Epithelial cell of prostate (primary cell): ENCODE measurements around the gene CRTAP.
"Not testable (repeated sequence)": the region's sequence is repeated elsewhere in the genome, so short reads cannot be mapped to it uniquely, and the experiment has no call there.

Source experiments
- DNase-seq: peaks from one replicate; pipeline ENCODE4 v3.0.0-alpha.2; 2011; ENCODE audit warnings: low read depth, low spot score
- H3K27ac ChIP-seq: fragments of 450-650 bp; 2 replicates; pipeline ENCODE4 v1.5.1; 2017; ENCODE audit warnings: mild to moderate bottlenecking

Gene CRTAP

DNA sequence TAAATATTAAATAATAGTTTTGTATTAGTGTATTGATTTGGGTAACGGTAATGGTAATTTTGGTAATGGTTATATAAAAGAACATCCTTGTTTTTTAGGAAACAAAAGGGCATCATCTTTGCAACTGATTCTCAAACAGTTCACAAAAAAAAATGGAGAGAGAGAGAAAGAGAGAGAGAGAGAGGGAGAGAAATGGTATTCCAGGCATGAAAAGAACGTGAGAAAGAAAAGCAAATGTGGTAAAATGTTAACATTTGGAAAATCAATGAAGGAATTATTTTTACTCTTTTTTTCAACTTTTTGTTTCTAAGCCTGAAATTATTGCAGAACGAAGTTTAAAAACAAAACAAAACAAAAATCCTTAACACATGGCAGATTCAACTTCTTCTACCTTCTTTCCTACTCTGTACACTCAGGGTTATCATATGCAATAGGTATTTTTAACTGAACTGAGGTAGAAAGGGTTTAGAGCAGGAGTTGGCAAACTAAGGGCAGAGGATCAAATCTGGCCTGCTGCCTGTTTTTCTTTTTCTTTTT lies 14.6 kb upstream of the CRTAP start:
- no peak overlapping the region for H3K27ac ChIP-seq
- no peak for DNase-seq

DNA sequence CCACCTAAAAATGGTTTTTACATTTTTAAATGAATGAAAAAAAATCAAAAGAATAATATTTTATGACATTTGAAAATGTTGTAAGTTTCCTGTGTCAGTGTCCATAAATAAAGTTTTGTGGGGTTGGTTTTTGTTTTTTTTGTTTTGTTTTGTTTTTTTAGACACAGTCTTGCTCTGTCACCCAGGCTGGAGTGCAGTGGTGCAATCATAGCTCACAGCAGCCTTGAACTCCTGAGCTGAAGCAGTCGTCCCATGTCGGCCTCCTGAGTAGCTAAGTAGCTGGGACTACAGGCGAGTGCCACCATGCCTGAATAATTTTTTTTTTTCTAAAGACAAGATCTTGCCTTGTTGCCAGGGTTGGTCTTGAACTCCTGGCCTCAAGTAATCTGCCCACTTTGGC lies 14.1 kb upstream of the CRTAP start:
- no peak for DNase-seq
- H3K27ac ChIP-seq = no peak overlapping the region

DNA sequence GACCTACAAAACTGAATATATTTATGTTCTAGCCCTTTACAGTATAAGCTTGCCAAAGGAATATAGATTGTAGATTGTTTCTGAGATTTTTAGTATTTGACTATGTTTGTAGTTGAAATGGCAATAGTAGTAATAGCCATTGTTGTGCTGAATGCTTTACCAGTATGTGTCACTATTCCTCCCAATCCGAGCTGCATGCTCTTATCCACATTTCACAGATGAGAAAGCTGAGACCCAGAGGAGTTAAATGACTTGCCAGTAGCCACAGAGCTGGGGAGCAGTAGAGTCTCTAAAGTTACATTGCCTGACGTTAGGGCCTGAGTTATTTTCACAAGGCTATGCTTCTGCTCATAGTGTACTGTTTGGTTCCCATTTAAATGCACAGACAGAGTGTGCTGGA lies 13.6 kb upstream of the CRTAP start:
- DNase-seq = no peak
- H3K27ac ChIP-seq = no peak overlapping the region

DNA sequence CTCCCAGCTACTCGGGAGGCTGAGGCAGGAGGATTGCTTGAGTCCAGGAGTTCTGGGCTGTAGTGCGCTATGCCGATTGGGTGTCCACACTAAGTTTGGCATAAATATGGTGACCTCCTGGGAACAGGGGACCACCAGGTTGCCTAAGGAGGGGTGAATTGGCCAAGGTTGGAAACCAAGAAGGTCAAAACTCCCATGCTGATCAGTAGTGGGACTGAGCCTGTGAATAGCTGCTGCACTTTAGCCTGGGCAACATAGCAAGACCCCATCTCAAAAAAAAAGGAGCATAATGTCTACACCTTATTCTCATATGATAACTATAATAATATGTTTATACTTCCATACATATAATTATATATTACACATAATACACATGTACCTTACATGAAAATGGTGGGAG lies 10.8 kb upstream of the CRTAP start:
- H3K27ac ChIP-seq = no peak overlapping the region
- DNase-seq = no peak

DNA sequence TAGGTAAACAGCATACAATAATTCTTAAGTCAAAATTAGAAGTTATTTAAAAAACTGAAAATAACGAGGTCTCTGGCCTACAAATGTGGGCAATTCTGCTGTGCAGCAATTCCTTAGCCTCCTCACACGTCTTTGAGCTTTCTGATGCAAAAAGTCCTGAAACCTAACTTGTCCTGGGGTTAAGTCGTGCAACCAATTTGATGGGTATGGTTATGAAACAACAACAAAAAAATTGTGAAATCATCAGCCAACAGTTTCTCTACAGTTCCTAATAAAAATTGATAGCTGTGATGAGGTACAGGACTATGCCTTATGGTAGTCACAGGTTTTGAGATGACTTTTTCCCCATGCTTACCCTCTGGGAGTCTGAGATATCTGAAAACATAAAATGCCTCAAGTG lies 10.3 kb upstream of the CRTAP start:
- H3K27ac ChIP-seq = no peak overlapping the region
- DNase-seq = no peak

DNA sequence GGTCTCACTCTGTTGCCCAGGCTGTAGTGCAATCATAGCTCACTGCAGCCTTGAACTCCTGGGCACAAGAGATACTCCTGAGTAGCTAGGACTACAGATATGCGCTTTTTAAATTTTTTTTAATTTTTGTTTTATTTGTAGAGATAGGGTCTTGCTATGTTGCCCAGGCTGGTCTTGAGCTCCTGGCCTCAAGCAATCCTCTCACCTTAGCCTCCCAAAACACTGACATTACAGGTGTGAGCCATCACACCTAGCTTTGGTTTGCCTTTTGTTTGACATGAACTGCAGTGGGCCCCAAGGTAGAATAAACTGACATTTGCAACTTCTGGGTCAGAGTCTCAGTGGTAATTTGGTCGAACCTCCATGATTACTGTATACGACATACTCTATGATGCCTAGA lies 9.0 kb upstream of the CRTAP start:
- H3K27ac ChIP-seq = no peak overlapping the region
- DNase-seq = no peak

DNA sequence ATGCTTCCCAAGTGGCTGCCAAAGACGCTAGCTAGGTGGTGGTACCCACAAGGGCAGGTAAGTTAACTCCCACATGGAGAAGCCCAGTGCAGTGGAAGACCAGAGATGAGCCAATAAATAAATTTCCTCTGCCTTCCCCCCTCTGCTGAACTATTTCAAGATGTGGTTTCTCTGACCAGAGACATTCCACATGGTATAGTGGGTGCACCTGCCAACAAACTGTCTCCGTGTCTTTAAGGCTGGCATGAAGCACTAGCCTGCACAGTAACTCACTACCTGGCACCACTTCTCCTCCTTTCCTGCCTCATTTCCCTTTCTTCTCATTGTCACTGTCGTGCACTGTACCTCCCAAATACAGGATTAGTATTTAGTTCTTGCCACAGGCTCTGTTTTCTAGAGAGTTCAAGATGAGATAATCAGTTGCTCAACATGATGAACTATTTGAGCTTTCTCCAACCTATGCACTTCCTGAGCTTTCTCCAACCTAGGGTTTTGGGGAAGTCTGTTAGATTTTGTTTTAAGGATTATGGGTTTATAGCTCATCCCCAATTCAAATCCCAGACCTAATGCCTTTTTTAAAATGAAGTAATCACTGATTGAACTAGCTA lies 8.4 kb upstream of the CRTAP start:
- no peak for DNase-seq
- H3K27ac ChIP-seq = no peak overlapping the region

DNA sequence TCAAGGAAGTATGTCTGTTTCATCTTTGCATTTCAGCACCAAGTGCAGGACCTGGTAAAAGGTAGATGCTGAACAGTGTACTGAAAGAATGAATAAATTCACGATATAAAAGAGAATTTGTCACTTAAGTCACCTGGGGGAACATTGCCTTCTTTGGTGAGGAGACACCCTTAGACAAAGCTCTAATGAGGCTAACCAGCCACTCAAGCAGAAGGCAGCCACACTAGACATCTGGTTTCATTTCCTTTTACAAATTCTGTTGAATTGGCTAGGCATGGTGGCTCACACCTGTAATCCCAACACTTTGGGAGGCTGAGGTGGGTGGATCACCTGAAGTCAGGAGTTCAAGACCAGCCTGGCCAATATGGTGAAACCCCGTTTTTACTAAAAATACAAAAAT lies 7.0 kb upstream of the CRTAP start:
- not testable (repeated sequence) for DNase-seq, H3K27ac ChIP-seq

DNA sequence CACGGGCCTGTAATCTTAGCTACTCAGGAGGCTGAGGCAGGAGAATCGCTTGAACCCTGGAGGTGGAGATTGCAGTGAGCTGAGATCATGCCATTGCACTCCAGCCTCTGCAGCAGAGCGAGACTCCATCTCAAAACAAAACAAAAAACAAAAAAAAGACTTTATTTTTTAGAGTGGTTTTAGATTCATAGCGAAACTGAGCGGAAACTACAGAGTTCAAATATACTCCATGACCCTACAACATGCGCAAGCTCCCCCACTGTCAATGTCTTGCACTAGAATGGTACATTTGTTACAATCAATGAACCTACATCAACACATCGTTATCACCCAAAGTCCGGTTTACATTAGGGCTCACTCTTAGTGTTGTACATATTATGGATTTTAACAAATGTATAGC lies 2.2 kb upstream of the CRTAP start:
- H3K27ac ChIP-seq = no peak overlapping the region
- no peak for DNase-seq

DNA sequence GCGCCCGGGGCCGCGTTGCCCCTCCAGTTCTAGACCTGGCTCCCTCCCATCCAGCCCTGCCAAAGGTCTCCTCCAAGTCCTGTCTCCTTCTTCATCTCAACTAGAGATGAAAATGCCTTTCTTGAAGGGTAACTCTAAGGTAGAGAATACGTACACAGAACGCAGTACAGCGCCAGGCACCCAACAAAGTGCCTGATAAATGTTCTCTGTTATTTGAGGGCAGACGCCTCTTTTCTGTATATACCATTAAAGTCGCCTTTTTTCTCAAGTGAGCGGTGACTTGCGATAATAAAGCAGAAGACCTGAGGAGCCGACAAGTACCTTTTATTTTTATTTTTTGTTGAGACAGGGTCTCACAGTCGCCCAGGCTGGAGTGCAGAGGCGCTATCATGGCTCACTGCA lies 809 bp downstream of the CRTAP start:
- DNase-seq = no peak
- H3K27ac ChIP-seq = peak overlapping the region; percentile 86

DNA sequence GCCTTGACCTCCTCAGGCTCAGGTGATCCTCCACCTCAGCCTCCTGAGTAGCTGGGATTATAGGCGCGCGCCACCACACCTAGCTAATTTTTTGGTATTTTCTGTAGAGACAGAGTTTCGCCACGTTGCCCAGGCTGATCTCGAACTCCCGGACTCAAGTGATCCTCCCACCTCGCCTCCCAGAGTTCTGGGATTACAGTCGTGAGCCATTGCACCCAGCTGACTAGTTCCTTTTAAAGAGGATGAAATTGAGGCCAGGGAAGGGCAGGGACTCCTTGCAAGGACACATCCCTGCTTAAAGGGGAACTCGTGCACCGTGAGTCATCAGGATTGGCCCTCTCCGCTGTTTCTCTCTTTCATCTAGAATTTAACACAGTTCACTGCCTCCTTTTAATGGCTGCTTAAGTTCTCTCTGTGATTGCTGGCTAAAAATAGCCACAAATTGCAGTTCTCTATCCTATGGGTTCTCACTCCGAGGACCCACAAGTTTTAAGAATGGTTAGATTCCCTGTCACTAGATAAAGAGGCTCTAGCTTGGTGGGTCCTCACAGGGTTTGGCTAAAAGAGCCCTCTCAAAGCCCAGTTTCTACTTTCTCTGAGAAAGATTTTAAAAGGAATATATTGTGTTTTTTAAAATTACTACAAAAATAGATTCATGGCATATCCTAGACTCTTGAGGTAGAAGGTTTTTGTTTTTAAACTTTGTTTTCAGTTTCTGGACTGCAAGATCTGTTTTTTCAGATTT lies 1.4 kb downstream of the CRTAP start:
- H3K27ac ChIP-seq = peak overlapping the region; percentile 86
- DNase-seq = peak; percentile 64

DNA sequence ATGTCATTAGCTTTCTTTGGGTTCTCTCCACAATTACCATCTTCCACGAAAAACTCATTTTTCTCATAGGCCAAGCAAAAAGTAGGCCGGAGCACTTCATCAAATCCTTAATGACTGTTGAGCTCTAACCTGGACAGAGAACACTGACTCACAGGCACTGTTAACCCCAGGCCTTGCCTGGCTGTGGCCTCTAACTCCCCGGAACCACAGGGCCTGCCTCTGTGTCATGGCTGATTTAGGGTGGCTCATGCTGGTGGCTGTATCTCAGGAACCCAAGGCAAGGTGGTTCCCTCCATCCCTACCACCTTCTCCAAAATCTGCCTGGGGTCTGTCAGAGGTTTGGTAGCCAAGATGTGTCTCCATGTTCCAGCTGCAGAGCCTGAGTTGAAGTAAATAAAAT lies 3.6 kb downstream of the CRTAP start:
- no peak for DNase-seq
- no peak overlapping the region for H3K27ac ChIP-seq

DNA sequence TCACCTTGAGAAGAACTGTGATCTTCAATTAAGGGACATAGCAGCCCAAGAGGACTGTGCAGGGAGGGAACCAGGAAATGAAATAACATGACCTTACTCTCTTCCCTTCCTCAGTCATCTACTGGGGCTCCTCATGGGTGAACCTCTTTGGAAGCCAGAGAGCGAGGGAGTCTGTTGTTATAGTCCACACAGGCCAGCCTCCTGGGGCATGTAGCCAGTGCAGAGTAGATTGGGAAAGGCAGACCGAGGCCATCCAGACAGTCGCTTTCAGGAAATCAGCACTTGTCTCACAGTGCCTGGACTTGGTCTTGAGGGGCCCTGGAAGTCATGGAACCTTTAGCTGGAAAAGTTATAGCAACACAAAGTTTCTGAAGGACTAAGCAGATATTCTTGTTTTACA lies 6.1 kb downstream of the CRTAP start:
- H3K27ac ChIP-seq = no peak overlapping the region
- DNase-seq = no peak

DNA sequence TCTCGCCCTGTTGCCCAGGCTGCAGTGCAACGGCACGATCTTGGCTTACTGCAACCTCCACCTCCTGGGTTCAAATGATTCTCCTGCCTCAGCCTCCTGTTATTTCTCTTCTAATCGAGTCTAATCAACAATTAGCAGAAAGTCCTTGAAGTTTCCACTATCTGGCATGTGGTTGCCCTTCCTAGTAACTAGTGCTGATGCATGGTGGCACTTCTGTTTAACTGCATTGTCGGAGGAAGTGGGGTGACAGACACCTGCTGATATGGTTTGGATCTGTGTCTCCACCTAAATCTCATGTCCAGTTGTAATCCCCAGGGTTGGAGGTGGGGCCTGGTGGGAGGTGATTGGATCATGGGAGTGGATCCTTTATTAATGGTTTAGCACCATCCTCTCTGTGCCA lies 9.2 kb downstream of the CRTAP start:
- H3K27ac ChIP-seq = no peak overlapping the region
- DNase-seq = no peak

DNA sequence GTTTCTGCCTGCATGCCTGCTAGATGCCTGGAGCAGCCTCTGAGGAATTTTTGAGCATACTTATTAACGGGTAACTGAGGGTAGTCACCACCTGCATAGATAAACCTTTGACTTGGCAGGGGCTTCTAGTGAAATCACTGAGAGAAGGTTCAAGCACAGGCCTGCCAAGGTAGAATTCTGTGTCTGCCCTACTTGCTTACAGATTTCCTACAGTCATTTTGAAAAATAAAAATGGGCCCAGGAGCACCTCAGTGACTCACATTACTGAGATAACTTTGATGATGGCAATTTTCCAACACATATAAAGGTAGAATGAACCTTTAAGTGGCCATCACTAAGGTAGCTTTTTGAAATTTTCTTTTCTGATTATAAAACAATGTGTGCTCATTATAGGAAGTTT lies 10.8 kb downstream of the CRTAP start:
- H3K27ac ChIP-seq = no peak overlapping the region
- no peak for DNase-seq

DNA sequence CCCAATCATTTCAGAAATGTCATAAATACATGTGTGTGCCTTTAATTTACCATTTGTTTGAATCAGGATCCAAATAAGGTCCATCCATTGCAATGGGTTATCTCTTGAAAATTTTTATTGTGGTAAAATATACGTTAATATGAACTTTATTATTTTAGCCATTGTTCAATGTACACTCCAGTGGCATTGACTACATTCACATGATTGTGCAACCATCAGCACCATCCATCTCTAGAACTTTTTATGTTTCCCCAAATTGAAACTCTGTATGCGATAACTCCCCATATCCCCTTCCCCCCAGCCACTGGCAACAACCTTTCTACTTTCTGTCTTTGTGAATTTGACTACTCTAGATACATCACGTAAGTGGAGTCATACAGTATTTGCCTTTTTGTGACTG lies 12.0 kb downstream of the CRTAP start:
- no peak overlapping the region for H3K27ac ChIP-seq
- no peak for DNase-seq

DNA sequence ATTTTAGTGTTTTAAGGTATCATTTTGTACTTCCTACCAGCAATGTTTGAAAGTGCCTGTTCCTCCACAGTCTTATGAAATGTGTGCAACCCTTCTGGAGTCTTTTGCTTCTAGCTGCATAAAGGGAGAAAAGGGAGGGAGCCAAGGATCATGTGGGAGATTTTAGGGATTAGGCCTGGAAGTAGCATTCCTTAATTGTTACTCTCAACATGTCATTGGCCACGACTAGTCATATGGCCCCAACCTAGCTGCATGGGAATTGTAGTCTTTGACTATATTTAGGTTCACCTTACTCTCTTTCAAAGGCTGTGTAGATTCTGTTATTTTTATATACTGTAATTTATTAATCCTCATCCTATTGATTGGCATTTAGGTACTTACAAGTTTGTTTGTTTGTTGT lies 14.9 kb downstream of the CRTAP start:
- DNase-seq = no peak
- H3K27ac ChIP-seq = no peak overlapping the region

DNA sequence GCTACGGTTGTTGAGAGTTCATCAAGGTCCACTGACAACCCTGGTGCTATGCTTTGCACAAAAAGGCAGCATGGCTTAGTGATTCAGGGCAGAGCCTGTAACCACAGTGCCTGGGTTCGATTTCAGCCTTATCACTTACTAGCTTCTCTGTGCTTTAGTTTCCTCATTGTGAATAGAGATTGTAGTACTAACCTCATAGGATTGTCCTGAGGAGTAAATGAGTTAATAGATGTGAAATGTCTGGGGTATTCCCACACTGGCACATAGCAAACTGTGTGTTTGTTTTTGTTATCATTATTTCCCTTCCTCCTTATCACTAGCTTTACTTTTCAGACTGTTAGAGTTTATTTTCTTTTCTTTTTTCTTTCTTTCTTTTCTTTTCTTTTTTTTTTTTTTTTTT lies 16.3 kb downstream of the CRTAP start:
- DNase-seq = no peak

DNA sequence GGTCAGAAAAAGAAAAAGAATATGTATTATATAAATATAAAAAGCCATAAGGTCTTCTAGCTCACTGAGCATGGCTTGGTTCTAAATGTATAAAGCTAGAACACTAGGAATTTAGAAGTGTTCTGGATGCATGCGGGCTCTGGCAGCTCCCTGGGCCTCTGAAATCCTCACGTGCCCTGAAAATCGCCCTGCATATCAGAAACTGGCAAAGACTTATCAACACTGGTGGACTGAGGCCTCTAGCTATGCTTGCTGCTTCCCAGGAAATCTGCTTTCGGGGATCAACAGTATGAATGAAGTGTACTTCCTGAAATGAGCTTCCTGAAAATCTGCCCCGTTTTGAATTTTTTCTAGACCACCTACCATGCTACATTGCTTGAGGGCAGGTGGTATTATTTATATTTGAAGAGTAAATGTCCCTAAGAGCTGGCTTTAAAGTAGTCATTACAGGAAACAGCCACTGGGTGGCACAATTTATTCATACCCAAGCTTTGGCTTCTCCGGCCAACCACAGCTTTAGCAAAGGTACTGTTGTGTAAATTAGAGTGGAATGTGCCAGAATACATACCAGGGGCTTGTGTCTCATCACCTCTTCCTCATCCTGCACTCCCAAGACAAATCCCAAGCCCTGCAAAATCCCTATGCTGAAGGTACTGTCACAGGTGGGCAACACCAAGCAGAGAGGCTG lies 17.7 kb downstream of the CRTAP start:
- DNase-seq = no peak
- no peak overlapping the region for H3K27ac ChIP-seq

More for the DNA sequence above, 16.3 kb downstream of the CRTAP start:
- no peak overlapping the region for H3K27ac ChIP-seq

DNA sequence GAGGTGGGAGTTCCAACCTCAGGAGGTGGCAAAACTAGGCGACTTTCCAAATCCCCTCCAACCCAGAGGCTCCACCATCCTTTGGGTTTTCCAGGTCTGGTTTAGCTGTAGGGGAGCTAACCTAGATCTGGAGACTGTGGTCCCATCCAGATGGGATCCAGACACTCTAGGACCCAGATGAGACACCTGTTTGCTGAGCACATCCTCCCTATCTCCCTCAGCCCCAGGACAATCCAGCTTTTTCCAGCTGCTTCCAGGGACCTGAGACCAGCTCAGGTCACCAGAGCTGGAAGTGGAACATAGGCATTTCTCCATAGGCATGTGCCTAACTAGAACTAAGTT lies 18.2 kb downstream of the CRTAP start:
- DNase-seq = no peak
- H3K27ac ChIP-seq = no peak overlapping the region

DNA sequence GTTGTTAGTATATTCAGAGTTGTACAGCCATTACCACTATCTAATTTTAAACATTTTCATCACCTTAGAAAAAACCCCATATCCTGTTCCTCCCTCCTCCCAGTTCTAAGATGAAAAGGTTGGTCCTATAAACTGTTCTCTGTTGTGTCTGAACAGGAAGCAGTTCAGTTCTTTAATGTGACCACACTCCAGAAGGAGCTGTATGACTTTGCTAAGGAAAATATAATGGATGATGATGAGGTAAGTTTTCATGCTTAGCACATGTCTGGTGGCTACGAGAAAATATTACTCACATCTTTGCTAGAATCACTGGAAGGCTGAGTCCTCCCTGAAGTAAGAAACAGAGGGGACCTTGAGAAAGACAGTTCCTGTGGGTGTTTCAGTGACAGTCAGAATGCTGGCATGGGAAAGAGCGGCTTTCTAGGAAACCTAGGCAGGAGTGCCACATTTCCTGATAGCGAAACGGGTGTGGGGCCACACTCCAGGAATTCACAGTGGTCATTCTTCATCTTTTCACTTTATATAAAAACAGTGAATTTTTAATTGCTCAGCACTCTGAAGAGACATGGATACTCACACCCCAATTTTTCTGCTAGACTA lies 20.3 kb downstream of the CRTAP start:
- no peak for DNase-seq
- peak overlapping the region; percentile 12 for H3K27ac ChIP-seq
